Measurements from ENCODE around the gene RAD51AP2.

The RAD51AP2 gene

DNA sequence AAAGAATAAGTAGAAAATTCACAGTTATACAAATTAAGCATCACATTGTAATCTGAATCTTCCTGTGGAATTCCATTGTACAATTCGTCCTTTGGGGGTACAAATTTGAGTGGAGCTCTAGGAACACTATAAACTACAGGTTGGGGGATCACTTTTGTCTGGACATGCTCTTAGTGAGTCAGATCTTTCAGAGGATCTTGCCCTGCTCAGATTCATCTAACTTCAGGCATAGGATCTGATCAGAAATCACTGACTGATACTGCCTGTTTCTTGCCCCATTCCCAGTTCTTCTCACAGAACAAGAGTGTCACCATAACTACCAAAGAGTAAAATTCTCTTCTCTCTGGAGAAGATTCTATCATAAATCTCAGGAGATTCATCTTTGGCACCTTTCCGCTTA lies 11.5 kb upstream of the RAD51AP2 start:
- Mint-ChIP-seq H3K9me3 (no peaks in the 10 kb centered on the region), H3K27me3 (ENCODE audit: low read depth, poor library complexity) (peaks cover 29% of the 10 kb centered on the region), H3K4me3 (no peak overlapping the region), H3K4me1 (no peaks in the 10 kb centered on the region), H3K27ac (no peak overlapping the region), H3K36me3 (ENCODE audit: low read depth) (no peaks in the 10 kb centered on the region)
- DNase-seq: no peak
- TF ChIP-seq, protein P1, sequence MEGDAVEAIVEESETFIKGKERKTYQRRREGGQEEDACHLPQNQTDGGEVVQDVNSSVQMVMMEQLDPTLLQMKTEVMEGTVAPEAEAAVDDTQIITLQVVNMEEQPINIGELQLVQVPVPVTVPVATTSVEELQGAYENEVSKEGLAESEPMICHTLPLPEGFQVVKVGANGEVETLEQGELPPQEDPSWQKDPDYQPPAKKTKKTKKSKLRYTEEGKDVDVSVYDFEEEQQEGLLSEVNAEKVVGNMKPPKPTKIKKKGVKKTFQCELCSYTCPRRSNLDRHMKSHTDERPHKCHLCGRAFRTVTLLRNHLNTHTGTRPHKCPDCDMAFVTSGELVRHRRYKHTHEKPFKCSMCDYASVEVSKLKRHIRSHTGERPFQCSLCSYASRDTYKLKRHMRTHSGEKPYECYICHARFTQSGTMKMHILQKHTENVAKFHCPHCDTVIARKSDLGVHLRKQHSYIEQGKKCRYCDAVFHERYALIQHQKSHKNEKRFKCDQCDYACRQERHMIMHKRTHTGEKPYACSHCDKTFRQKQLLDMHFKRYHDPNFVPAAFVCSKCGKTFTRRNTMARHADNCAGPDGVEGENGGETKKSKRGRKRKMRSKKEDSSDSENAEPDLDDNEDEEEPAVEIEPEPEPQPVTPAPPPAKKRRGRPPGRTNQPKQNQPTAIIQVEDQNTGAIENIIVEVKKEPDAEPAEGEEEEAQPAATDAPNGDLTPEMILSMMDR (IDR thresholded peaks at IDR 0.05): no peak

- Mint-ChIP-seq H3K4me1 (peaks cover 25% of the 10 kb centered on the region), H3K36me3 (ENCODE audit: low read depth) (no peaks in the 10 kb centered on the region), H3K27ac (no peak overlapping the region), H3K27me3 (ENCODE audit: low read depth, poor library complexity) (peaks cover 7% of the 10 kb centered on the region), H3K9me3 (no peaks in the 10 kb centered on the region), H3K4me3 (no peak overlapping the region)
- DNase-seq: no peak
- TF ChIP-seq, protein P1 (IDR thresholded peaks at IDR 0.05): no peak
These were observed 4.1 kb upstream of the RAD51AP2 start for GRCh38 chr2:17522303-17522702.

DNA sequence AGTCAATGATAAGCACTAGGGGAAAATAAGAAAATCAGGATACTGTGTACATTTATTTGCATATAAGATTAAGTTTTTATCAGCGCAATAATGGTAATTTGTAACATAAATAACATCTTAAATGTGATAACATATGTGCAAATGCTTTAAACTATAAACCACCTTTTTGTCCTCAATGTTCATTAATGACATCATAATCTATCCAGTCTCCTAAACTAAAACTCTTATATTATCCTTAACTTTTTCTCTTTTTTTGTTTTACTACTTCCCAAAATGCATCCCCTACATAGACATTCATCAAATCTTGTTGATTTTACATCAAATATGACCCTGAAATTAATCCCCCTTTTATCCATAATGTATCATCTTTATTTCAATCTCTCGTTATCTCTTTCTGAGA lies 3.4 kb upstream of the RAD51AP2 start:
- Mint-ChIP-seq H3K9me3 (no peaks in the 10 kb centered on the region), H3K27ac (no peak overlapping the region), H3K4me1 (peaks cover 27% of the 10 kb centered on the region), H3K4me3 (no peak overlapping the region), H3K27me3 (ENCODE audit: low read depth, poor library complexity) (no peaks in the 10 kb centered on the region), H3K36me3 (ENCODE audit: low read depth) (no peaks in the 10 kb centered on the region)
- TF ChIP-seq, protein P1 (IDR thresholded peaks at IDR 0.05): no peak
- no peak for DNase-seq

DNA sequence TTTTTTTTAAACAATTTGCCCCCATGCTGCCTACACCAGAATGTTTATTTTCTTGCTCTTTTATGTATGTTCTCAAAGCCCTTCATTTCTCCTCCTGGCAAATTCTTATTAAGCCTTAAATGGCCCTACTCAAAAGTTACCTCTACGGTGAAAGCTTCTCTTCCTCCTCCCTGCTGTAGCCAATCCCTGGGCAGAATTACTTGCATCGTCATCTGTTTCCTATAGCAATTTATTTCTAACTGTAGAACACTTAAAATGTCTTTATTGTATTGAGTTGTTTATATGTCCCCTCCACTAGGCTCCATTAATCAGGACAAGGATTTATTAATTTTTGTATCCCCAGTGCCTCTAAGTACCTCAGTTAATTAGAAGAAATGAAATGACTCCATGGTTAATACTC lies 2.5 kb upstream of the RAD51AP2 start:
- no peaks in the 10 kb centered on the region for H3K9me3 Mint-ChIP-seq
- DNase-seq: no peak
- TF ChIP-seq, protein P1 (IDR thresholded peaks at IDR 0.05): no peak
- no peaks in the 10 kb centered on the region for H3K27me3 Mint-ChIP-seq (ENCODE audit: low read depth, poor library complexity)
- no peaks in the 10 kb centered on the region for H3K36me3 Mint-ChIP-seq (ENCODE audit: low read depth)
- no peak overlapping the region for H3K4me3 Mint-ChIP-seq
- no peak overlapping the region for H3K27ac Mint-ChIP-seq
- H3K4me1 Mint-ChIP-seq: peaks cover 27% of the 10 kb centered on the region

GRCh38 chr2:17519486-17519885 lies 1.2 kb upstream of the RAD51AP2 start:
- TF ChIP-seq, protein P1 (IDR thresholded peaks at IDR 0.05): no peak
- Mint-ChIP-seq H3K36me3 (ENCODE audit: low read depth) (no peaks in the 10 kb centered on the region), H3K9me3 (no peaks in the 10 kb centered on the region), H3K4me3 (peak overlapping the region; percentile 45), H3K27me3 (ENCODE audit: low read depth, poor library complexity) (no peaks in the 10 kb centered on the region), H3K27ac (no peak overlapping the region), H3K4me1 (peaks cover 27% of the 10 kb centered on the region)
- no peak for DNase-seq

DNA sequence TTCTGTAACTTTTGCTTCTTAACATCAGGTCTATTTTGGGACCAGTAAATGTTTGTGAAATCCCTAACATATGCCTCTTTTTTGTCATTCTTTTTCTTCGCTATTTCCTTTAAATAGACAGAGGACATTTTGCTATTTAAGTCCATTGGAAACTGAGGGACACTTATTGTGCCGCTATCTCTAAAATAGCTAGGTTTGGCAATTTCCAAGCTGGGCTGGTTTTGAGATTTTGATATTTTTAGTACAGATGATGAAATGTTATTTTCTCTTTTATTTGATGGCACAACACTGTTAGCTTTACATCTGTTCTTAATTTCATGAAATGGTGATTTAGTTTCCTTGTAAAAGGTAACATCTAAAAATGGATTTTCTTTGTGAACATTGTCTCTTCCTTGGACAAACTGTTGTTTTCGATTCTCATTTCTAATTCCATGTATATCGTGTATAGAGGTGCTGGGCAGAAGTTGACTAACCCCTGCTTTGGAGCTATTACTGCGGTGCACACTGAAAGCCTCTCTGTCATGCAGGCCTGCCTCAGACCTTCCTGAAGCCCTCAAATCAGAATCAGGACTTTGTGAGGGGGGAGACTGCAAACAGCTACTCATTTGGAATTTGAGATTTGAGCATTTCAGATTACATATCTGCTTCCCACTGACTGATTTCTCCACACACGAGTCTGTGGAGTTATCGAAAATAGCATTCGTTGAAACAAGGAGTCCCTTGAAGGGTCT lies 594 bp downstream of the RAD51AP2 start:
- peaks cover 27% of the 10 kb centered on the region for H3K4me1 Mint-ChIP-seq
- H3K27ac Mint-ChIP-seq: peak overlapping the region; percentile 62
- no peaks in the 10 kb centered on the region for H3K36me3 Mint-ChIP-seq (ENCODE audit: low read depth)
- peak; percentile 4 for DNase-seq
- no peaks in the 10 kb centered on the region for H3K9me3 Mint-ChIP-seq
- no peaks in the 10 kb centered on the region for H3K27me3 Mint-ChIP-seq (ENCODE audit: low read depth, poor library complexity)
- TF ChIP-seq, protein P1 (IDR thresholded peaks at IDR 0.05): no peak
- H3K4me3 Mint-ChIP-seq: peak overlapping the region; percentile 85

All from nephron progenitor cell (in vitro differentiated cells).